Retinal pigment epithelial cell (primary cell): ENCODE measurements around the gene WDR59.
"Not testable (repeated sequence)": the region's sequence is repeated elsewhere in the genome, so short reads cannot be mapped to it uniquely, and the experiment has no call there.

Experiments used
- DNase-seq: peaks from one replicate; pipeline ENCODE4 v3.0.0-alpha.2; 2010; ENCODE audit warnings: low read depth
- H3K4me3 ChIP-seq: 2 replicates; pipeline ENCODE4 v1.5.1; 2011; ENCODE audit warnings: mild to moderate bottlenecking, low read length, control low read depth, moderate library complexity
- CTCF ChIP-seq: conservative IDR thresholded peaks from 2 replicates; pipeline ENCODE4 v1.5.1; 2011; ENCODE audit warnings: low read depth, low read length, control low read depth, inconsistent platforms

WDR59 gene

GRCh38 chr16:74984529-74985296 lies at the start of gene WDR59:
Gene WDR59, minus strand, starts transcription at chr16:74985123. Its CDS starts 106 bp downstream, at chr16:74985017.
- peak; percentile 97 for DNase-seq
- peak within 1 kb of the TSS; percentile 97 for H3K4me3 ChIP-seq

GRCh38 chr16:75032655-75033054 lies 47.7 kb upstream of the WDR59 start:
- no peak for TF ChIP-seq CTCF
- no peak overlapping the region for H3K4me3 ChIP-seq
- DNase-seq, result no peak

More at GRCh38 chr16:74984529-74985296, at the start of gene WDR59:
- no peak for TF ChIP-seq CTCF

- no peak for TF ChIP-seq CTCF
- H3K4me3 ChIP-seq, result no peak overlapping the region
- DNase-seq, result no peak
Measured at GRCh38 chr16:75029854-75030253, 44.9 kb upstream of the WDR59 start.

- no peak overlapping the region for H3K4me3 ChIP-seq
- DNase-seq, result no peak
- TF ChIP-seq CTCF, result no peak
Measured at GRCh38 chr16:75028544-75029135, 43.7 kb upstream of the WDR59 start.

- no peak overlapping the region for H3K4me3 ChIP-seq
- no peak for DNase-seq
- no peak for TF ChIP-seq CTCF
Measured at GRCh38 chr16:75027520-75028300, 42.8 kb upstream of the WDR59 start.

GRCh38 chr16:75026892-75027391 lies 42.0 kb upstream of the WDR59 start:
- TF ChIP-seq CTCF, result no peak
- no peak for DNase-seq
- no peak overlapping the region for H3K4me3 ChIP-seq

- H3K4me3 ChIP-seq, result not testable (repeated sequence)
- peak; percentile 86 for DNase-seq
Measured at GRCh38 chr16:75026239-75026891, 41.4 kb upstream of the WDR59 start.
